ENCODE data around the gene LMX1B. TPM values are rescaled to one million over a fixed set of nuclear protein-coding genes. Genes with fewer than 3 reads are reported as not detected.

LMX1B gene
- total RNA-seq, 1 experiment from 2014 or later: 11.3 TPM

GRCh38 chr9:126696401-126697145 lies 82.8 kb downstream of the LMX1B start (continued):
- TF ChIP-seq REST (IDR thresholded peaks at IDR 0.05; ENCODE audit: low read depth) (no peak), POLR2AphosphoS5 (IDR thresholded peaks at IDR 0.05; ENCODE audit: low read depth, low read length) (no peak)

- no peaks in the 10 kb centered on the region for H3K4me1 ChIP-seq (ENCODE audit: control insufficient read depth in 1 of 2, insufficient read depth in 2 of 2, low read length in 2 of 2)
- no peak overlapping the region for H3K27ac ChIP-seq (ENCODE audit: low read depth, low read length)
- H3K9me2 ChIP-seq (ENCODE audit: insufficient read depth): no peaks in the 10 kb centered on the region
- no peak overlapping the region for H2AFZ ChIP-seq (ENCODE audit: low read depth, low read length, poor library complexity, severe bottlenecking)
- TF ChIP-seq RAD21 (IDR thresholded peaks at IDR 0.05; ENCODE audit: low read depth) (no peak), SRF (IDR thresholded peaks at IDR 0.05; ENCODE audit: low read depth) (no peak), SP1 (IDR thresholded peaks at IDR 0.05; ENCODE audit: low read depth) (no peak), CBX3 (IDR thresholded peaks at IDR 0.05; ENCODE audit: low read depth) (no peak), ATF3 (IDR thresholded peaks at IDR 0.05) (no peak), YY1 (IDR thresholded peaks at IDR 0.05; ENCODE audit: extremely low read depth, insufficient replicate concordance, low read depth, low read length) (no peak), ELF1 (IDR thresholded peaks at IDR 0.05; ENCODE audit: borderline replicate concordance, low read depth) (no peak), EZH2phosphoT487 (IDR thresholded peaks at IDR 0.05; ENCODE audit: borderline replicate concordance) (no peak), MAX (IDR thresholded peaks at IDR 0.05) (no peak), EZH2 (IDR thresholded peaks at IDR 0.05) (no peak)
- BruUV-seq (replicated peaks): no TSS peak
- no peaks in the 10 kb centered on the region for H4K20me1 ChIP-seq (ENCODE audit: insufficient read depth)
- no peak overlapping the region for H3K4me2 ChIP-seq (ENCODE audit: low read length)
- ChIA-PET CTCF (interaction anchor here (1.4 kb wide), 1 partner anchor 9 kb away, joined by 3 read pairs; no protein-coding TSS in a partner anchor), POLR2A (no interaction called here), RAD21 (ENCODE audit: low non-redundant PET in 1 of 2, low total read pairs in 2 of 2, uncharacterized antibody in 2 of 2, unreplicated experiment in 2 of 2) (no interaction called here)
- H3K4me3 ChIP-seq (replicated peaks in 1 of 2; ENCODE audit: low read depth in 1 of 2, low read length in 2 of 2): no peak overlapping the region
- H3K36me3 ChIP-seq (ENCODE audit: control insufficient read depth in 1 of 2, insufficient read depth in 2 of 2, low read length in 2 of 2): no peaks in the 10 kb centered on the region
- intact Hi-C loops (cut with micrococcal nuclease): no loop called here
- no peaks in the 10 kb centered on the region for H3K9me3 ChIP-seq (ENCODE audit: control insufficient read depth in 1 of 2, insufficient read depth in 1 of 2, low read depth in 1 of 2, low read length in 2 of 2)
- DNase-seq (ENCODE audit: low read depth, low spot score) (no peak), ATAC-seq (no peak)
- no peak overlapping the region for H3K9ac ChIP-seq (ENCODE audit: low read length)
- H3K27me3 ChIP-seq (ENCODE audit: insufficient read depth, low read length): no peaks in the 10 kb centered on the region
- H3K79me2 ChIP-seq (ENCODE audit: insufficient read depth, low read length): no peaks in the 10 kb centered on the region
These were observed 83.6 kb downstream of the LMX1B start for GRCh38 chr9:126697330-126697729.

Measured in HCT116 (cell line).